ENCODE measurements around the gene DUSP19. TPM values are rescaled to one million over a fixed set of nuclear protein-coding genes. Genes with fewer than 3 reads are reported as not detected.

The DUSP19 gene
- total RNA-seq, 1 experiment from 2014 or later = 2.4 TPM

GRCh38 chr2:183124222-183124956 is 45.8 kb downstream of the DUSP19 start, which contains the start of gene NUP35:
Gene NUP35, plus strand, starts transcription at chr2:183124443. Its CDS starts 15 bp downstream, at chr2:183124458.
- peak; percentile 87 for DNase-seq (ENCODE audit: low read depth)

- no peak for DNase-seq (ENCODE audit: low read depth)
Observed at GRCh38 chr2:183124957-183125255, 46.4 kb downstream of the DUSP19 start.

DNA sequence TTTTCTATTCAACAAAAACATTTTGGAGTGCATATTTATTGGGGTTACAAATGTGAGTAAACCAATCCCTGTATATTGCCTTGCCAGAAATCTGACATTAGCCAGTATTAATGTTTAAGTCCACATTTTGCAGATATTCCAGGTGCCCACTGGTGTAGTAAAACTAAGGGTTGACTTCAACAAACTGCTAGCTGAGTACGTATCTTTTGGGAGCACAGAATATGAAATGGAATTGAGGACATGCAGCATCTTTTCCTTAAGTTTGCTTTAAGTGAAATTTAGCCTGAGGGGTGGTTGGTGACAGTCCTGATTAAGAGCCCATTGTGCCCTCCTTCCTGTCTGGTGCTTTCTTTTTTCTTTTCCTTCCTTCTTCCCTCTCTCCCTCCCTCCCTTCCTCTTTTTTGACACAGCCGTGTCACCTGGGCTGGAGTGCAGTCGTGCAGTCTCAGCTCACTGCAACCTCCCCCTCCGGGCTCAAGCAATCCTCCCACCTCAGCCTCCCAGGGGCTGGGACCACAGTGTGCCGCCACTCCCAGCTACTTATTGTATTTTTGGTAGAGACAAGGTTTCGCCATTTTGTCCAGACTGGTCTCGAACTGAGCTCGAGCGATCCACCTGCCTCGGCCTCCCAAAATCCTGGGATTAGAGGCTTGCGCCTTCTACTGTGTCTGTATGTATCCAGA is 47.3 kb downstream of the DUSP19 start:
- DNase-seq (ENCODE audit: low read depth) = peak; percentile 5

DNA sequence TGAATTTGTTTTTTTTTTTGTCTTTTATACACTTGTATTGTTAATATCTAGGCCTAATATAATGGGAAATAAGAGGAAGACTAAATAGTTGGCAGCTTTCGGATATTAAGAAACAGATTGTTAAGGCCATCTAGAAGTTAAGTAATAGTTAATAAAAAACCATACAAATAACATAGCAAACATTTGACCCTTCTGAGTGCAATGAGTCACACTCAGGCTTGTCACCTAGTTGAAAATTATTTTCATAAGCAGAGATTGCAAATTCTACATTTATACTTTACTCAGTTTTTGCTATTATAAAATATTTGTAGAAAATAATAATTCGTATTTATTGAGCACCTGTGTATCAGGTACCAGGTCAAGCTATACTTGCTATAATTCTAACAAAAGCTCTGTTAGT is 48.1 kb downstream of the DUSP19 start:
- no peak for DNase-seq (ENCODE audit: low read depth)

DNA sequence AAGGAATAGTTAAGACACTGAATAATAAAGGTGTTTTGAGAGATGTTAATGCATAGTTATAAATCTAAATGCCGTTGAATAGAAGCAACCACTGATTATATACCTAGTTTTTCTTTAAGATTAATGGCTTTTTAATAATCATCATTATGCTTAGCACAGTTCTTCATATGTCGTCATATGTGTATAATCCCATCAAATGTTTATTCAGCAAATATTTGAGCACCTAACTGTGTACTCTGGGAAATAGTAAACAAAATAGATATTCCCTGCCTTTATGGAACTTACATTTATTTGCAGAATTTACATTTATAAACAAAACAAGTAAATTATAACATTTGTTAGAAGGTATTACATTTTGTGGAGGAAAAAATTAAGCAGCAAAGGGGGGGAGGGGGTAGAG is 55.5 kb downstream of the DUSP19 start:
- no peak for DNase-seq (ENCODE audit: low read depth)

GRCh38 chr2:183148955-183149354 is 70.4 kb downstream of the DUSP19 start:
- no peak for DNase-seq (ENCODE audit: low read depth)

DNA sequence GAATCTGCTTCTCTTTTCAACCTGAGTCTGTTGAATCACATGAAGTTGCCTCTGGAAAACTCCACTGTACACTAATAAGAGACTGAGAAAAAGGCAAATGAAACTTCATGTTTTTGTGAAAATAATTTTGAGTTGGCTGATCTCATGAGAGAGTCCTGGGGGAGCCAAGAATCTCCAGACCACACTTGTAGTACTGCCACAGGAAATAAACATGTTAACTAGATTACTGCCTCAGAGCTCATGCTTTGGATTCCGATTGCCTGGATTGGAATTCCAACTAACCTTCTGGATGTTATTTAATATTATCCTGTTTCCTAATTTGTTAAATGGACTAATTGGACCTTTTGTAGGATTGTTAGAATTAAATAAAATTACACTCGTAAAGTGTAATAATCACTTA is 70.9 kb downstream of the DUSP19 start:
- DNase-seq (ENCODE audit: low read depth) = peak; percentile 13

Other genes with a start within 250 kb of the DUSP19 start
- gene FRZB, start 212.1 kb upstream of the DUSP19 start, total RNA-seq (2014; rRNA removed; shearing (Covaris generic)) = 0.10 and 0.71 TPM in 2 replicates
- 68.7 and 124 TPM in 2 replicates for gene NCKAP1, start 40.3 kb upstream of the DUSP19 start, total RNA-seq (2014; rRNA removed; shearing (Covaris generic))
- 27.7 and 29.5 TPM in 2 replicates for gene NUP35, start 45.7 kb downstream of the DUSP19 start, total RNA-seq (2014; rRNA removed; shearing (Covaris generic))